ENCODE measurements around the gene SLC49A3. TPM values are rescaled to one million over a fixed set of nuclear protein-coding genes. Genes with fewer than 3 reads are reported as not detected.
"Not testable (repeated sequence)": the region's sequence is repeated elsewhere in the genome, so short reads cannot be mapped to it uniquely, and the experiment has no call there.

Gene SLC49A3
- polyA plus RNA-seq, 1 donor from 2014 or later, result 0.97 TPM

DNA sequence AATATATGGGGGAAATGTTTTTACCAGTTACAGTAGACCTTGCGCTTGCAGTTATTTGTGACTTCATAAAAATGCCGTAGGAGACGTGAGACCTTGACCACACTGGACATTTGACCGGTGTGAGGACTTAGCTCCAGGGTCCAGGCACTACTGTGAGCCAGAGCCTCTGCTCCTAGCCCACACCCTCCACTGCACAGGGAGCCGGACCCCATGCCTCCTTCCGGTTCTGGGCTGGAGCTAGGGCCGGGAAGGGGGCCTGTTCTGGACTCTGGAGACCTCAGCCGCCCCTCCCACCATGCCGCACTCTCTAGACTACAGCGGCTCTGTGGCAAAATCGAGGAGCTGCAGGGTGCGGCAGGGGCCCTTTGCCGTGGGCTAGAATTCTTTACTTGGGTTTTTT lies 22.0 kb upstream of the SLC49A3 start:
- Mint-ChIP-seq H3K36me3 (peaks cover 3% of the 10 kb centered on the region), H3K9me3 (no peaks in the 10 kb centered on the region), H3K27ac (peak overlapping the region in 1 of 3 donors; percentile 69), H3K4me1 (peaks cover 14 to 31% (median 15%) of the 10 kb centered on the region in 3 donors), H3K4me3 (peak overlapping the region in 1 of 4 donors; percentile 44), H3K27me3 (no peaks in the 10 kb centered on the region)

DNA sequence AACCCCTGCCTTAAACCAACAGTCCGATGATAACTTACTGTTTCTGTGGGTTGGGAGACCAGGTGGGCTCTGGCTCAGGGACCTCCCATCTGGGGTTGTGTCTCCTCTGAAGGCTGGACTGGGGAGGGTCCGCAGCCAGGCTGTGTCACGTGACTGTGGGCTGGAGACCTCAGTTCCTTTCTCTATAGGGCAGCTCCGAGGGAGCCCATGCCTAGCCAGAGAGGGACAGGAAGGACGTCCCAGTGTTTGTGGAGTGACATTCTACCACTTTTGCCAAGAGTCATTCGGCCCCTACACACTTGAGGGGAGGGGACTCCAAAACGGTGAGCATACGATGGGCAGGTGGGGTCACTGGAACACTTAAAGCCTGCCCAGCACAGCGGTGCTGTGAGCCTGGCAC lies 21.2 kb upstream of the SLC49A3 start:
- peak overlapping the region in 1 of 3 donors; percentile 19 for H3K27ac Mint-ChIP-seq
- H3K4me1 Mint-ChIP-seq, result peaks cover 14 to 29% (median 15%) of the 10 kb centered on the region in 3 donors
- no peaks in the 10 kb centered on the region for H3K27me3 Mint-ChIP-seq
- H3K4me3 Mint-ChIP-seq, result peak overlapping the region in 3 of 4 donors; percentile 4 to 81 (median 49)
- H3K36me3 Mint-ChIP-seq, result peaks cover 3% of the 10 kb centered on the region
- no peaks in the 10 kb centered on the region for H3K9me3 Mint-ChIP-seq

DNA sequence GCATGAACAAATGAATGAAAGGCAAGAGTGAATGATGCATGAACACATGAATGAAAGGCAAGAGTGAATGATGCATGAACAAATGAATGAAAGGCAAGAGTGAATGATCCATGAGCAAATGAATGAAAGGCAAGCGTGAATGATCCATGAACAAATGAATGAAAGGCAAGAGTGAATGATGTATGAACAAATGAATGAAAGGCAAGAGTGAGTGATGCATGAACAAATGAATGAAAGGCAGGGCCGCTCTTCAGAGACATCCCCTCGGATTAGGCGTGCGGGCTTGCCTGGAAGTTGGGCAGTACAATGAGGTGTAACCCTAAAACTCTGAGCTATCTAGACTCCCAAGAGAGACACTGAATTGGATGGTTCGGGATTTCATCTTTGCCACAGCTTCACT lies 20.4 kb upstream of the SLC49A3 start:
- H3K36me3 Mint-ChIP-seq, result peaks cover 3% of the 10 kb centered on the region
- H3K9me3 Mint-ChIP-seq, result no peaks in the 10 kb centered on the region
- peak overlapping the region in 1 of 3 donors; percentile 19 for H3K27ac Mint-ChIP-seq
- no peaks in the 10 kb centered on the region for H3K27me3 Mint-ChIP-seq
- H3K4me1 Mint-ChIP-seq, result peaks cover 14 to 26% (median 15%) of the 10 kb centered on the region in 3 donors
- peak overlapping the region in 2 of 4 donors; percentile 25 to 81 for H3K4me3 Mint-ChIP-seq

DNA sequence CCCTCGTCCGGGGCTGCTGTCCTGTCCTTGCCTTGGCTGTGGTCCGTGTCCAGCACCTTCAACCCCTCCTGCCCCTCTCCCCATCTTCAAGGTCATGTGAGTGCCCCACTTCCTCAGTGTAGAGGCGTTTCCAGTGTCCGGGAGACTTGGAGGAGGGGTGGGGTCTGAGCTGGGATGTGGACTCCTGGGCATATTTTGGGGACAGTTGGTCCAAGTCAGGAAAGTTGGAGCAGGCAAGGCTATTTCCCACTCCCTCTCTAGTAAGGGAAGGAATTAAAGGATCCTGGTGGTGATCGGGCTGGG lies 19.6 kb upstream of the SLC49A3 start:
- Mint-ChIP-seq H3K27me3 (no peaks in the 10 kb centered on the region), H3K27ac (peak overlapping the region in 1 of 3 donors; percentile 58), H3K36me3 (peaks cover 3% of the 10 kb centered on the region), H3K4me3 (peak overlapping the region in 2 of 4 donors; percentile 41 to 50), H3K9me3 (no peaks in the 10 kb centered on the region), H3K4me1 (peaks cover 15 to 26% (median 16%) of the 10 kb centered on the region in 3 donors)

DNA sequence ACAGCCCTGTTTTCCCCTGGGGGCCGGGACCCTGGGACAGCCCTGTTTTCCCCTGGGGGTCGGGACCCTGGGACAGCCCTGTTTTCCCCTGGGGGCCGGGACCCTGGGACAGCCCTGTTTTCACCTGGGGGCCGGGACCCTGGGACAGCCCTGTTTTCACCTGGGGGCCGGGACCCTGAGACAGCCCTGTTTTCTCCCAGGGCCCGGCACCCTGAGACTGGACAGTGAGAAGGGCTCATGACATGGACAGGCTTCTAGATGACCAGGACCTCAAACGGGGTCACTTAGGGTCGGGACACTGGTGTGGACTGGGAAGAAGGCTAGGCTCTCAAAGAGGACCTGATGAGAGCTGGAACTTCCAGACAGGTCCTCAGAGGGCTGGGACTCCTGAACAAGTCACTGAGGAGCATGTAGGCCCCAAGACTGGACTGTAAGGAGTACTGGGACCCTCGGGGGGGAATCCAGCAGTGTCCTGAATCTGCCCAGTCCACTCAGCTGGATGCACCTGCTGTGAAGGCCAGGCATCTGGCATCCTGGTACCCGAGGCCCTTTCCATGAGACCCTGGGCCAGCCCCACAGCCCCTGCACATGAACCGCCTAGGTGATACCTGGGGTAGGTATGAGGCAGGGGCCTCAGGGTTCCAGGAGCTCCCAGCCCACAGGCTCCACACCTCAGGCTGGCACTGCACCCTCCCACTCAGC lies 19.1 kb upstream of the SLC49A3 start:
- peaks cover 15 to 26% (median 16%) of the 10 kb centered on the region in 3 donors for H3K4me1 Mint-ChIP-seq
- H3K27ac Mint-ChIP-seq, result peak overlapping the region in 1 of 3 donors; percentile 63
- peaks cover 3% of the 10 kb centered on the region for H3K36me3 Mint-ChIP-seq
- no peaks in the 10 kb centered on the region for H3K27me3 Mint-ChIP-seq
- no peaks in the 10 kb centered on the region for H3K9me3 Mint-ChIP-seq
- H3K4me3 Mint-ChIP-seq, result peak overlapping the region in 1 of 4 donors; percentile 21

DNA sequence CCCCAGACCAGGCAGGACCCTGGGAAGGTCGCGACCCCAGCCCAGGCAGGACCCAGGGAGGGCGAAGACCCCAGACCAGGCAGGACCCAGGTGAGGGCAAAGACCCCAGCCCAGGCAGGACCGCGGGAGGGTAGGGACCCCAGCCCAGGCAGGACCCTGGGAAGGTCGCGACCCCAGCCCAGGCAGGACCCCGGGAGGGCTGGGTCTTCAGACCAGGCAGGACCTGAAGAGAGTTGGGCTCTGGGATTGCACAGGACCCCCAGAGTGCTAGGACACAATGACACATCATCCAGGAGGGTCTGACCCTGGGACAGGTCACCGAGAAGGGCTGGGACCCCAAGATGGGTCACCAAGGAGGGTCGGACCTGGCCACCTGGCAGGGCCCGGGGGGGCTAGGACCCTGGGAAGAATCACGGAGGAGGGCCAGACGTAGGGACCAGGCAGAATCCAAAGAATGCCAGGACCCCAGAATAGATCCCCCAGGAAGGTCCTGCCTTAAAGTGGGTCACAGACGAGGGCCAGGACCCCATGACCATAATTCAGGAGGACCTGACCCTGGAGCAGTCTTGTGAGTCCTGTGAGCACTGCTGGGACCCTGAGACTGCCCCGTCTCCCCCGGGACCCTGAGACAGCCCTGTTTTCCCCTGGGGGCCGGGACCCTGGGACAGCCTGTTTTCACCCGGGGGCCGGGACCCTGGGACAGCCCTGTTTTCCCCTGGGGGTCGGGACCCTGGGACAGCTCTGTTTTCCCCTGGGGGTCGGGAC lies 18.1 kb upstream of the SLC49A3 start:
- H3K4me3 Mint-ChIP-seq, result no peak overlapping the region
- H3K27me3 Mint-ChIP-seq, result no peaks in the 10 kb centered on the region
- H3K9me3 Mint-ChIP-seq, result no peaks in the 10 kb centered on the region
- peaks cover 15 to 24% (median 16%) of the 10 kb centered on the region in 3 donors for H3K4me1 Mint-ChIP-seq
- no peak overlapping the region for H3K27ac Mint-ChIP-seq
- H3K36me3 Mint-ChIP-seq, result peaks cover 5% of the 10 kb centered on the region

DNA sequence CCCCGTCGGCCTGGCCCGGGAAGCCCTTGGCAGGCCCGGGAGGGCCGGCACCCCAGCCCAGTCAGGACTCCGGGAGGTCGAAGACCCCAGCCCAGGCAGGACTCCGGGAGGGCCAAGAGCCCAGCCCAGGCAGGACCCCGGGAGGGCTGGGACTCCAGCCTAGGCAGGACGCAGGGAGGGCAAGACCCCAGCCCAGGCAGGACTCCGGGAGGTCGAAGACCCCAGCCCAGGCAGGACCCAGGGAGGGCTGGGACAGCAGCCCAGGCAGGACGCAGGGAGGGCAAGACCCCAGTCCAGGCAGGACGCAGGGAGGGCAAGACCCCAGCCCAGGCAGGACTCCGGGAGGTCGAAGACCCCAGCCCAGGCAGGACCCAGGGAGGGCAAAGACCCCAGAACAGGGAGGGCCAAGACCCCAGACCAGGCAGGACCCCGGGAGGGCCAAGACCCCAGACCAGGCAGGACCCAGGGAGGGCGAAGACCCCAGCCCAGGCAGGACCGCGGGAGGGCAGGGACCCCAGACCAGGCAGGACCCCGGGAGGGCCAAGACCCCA lies 17.2 kb upstream of the SLC49A3 start:
- not testable (repeated sequence) for H3K27me3 Mint-ChIP-seq, H3K4me3 Mint-ChIP-seq, H3K27ac Mint-ChIP-seq, H3K36me3 Mint-ChIP-seq, H3K9me3 Mint-ChIP-seq
- peaks cover 15 to 23% (median 16%) of the 10 kb centered on the region in 3 donors for H3K4me1 Mint-ChIP-seq

DNA sequence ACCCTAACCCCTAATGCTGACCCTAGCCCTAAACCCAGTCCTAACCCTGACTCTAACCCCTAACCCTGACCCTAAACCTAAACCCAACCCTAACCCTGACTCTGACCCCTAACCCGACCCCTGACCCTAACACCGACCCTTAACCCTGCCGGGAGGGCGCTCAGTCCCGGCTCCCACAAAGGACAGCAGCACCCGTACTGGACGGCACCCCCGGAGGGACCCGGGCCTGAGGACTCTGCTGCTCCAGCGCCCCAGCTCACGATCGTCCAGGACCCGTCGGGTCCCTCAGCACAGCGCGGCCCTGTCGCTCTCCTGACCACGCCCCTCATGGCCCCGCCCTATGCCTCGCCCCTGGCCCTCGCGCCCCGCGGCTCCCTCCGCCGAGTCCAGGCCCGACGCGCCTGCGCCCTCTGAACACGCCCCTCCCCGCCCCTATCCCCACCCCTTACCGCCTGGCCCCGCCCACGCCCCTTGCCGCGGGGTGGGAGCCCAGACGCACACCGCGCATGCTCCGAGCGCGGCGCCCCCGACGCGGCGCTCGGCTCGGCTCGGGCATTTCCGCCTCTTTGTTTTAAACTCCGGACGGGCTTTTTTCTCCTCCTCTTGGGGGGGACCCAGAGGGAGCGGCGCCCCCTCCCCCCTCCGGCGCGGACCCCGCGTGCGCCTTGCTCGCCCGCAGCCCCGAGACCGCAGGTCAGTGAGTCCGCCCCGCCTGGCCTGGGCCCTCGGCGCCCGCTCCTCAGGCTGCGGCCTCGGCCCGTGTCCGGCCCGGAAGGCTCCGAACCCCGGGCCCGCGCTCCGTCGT lies 16.5 kb upstream of the SLC49A3 start, which contains the start of gene PCGF3:
Gene PCGF3 (plus strand): TSS at position 555 of the 805 bp plus-strand sequence. CDS start 27,849 bp downstream, outside the sequence.
- H3K27me3 Mint-ChIP-seq, result no peaks in the 10 kb centered on the region
- peaks cover 10 to 23% (median 16%) of the 10 kb centered on the region in 3 donors for H3K4me1 Mint-ChIP-seq
- peak within 1 kb of the TSS; percentile 73 to 90 (median 84) for H3K4me3 Mint-ChIP-seq
- no peaks in the 10 kb centered on the region for H3K9me3 Mint-ChIP-seq
- peak within 1 kb of the TSS; percentile 26 to 87 (median 71) for H3K27ac Mint-ChIP-seq
- H3K36me3 Mint-ChIP-seq, result peaks cover 5% of the 10 kb centered on the region

DNA sequence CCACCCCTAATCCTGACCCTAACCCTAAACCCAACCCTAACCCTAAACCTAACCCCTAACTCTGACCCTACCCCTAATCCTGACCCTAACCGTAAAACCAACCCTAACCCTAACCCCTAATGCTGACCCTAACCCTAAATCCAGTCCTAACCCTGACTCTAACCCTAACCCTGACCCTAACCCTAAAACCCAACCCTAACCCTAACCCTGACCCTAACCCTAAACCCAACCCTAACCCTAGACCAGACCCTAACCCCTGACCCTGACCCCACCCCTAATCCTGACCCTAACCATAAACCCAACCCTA lies 16.0 kb upstream of the SLC49A3 start:
- H3K36me3 Mint-ChIP-seq, result peaks cover 5% of the 10 kb centered on the region
- peak overlapping the region in 2 of 4 donors; percentile 79 to 90 for H3K4me3 Mint-ChIP-seq
- no peak overlapping the region for H3K27ac Mint-ChIP-seq
- peaks cover 9 to 22% (median 16%) of the 10 kb centered on the region in 3 donors for H3K4me1 Mint-ChIP-seq
- no peaks in the 10 kb centered on the region for H3K9me3 Mint-ChIP-seq
- H3K27me3 Mint-ChIP-seq, result no peaks in the 10 kb centered on the region

DNA sequence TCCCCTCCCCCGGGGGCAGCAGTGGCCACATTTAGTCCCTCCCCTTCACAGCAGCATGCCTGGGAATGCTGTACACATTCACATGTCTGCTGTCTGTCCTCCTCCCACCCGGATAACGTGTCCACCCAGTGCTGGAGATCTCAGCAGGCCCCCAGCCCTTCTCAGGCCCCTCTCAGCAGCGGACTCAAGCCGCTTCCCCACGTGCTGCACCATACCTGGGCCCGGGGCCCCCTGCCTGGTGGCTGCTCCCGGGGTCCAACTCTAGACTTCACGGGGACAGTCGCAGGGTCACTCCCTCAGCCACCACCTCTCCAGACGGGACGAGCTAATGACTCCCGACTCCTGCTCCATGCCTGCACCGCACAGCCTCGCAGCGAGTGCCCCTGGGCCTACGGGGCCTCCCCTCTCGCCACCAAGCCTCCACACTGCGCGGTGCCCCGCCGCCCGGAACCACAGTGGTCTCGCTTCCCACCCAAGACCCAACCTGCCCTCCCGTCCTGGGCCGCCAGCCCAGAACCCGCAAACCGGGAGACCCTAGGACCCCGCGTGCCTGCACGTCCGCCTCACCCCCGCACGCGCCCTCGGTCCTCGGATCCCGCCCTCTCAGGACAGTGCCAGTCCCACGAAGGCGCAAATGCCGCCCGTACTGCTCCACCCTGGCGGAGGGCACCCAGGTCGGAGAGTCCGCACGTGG lies 15.4 kb upstream of the SLC49A3 start:
- H3K27ac Mint-ChIP-seq, result no peak overlapping the region
- H3K9me3 Mint-ChIP-seq, result no peaks in the 10 kb centered on the region
- peaks cover 3% of the 10 kb centered on the region for H3K36me3 Mint-ChIP-seq
- no peak overlapping the region for H3K4me3 Mint-ChIP-seq
- H3K4me1 Mint-ChIP-seq, result peaks cover 8 to 20% (median 14%) of the 10 kb centered on the region in 3 donors
- no peaks in the 10 kb centered on the region for H3K27me3 Mint-ChIP-seq

DNA sequence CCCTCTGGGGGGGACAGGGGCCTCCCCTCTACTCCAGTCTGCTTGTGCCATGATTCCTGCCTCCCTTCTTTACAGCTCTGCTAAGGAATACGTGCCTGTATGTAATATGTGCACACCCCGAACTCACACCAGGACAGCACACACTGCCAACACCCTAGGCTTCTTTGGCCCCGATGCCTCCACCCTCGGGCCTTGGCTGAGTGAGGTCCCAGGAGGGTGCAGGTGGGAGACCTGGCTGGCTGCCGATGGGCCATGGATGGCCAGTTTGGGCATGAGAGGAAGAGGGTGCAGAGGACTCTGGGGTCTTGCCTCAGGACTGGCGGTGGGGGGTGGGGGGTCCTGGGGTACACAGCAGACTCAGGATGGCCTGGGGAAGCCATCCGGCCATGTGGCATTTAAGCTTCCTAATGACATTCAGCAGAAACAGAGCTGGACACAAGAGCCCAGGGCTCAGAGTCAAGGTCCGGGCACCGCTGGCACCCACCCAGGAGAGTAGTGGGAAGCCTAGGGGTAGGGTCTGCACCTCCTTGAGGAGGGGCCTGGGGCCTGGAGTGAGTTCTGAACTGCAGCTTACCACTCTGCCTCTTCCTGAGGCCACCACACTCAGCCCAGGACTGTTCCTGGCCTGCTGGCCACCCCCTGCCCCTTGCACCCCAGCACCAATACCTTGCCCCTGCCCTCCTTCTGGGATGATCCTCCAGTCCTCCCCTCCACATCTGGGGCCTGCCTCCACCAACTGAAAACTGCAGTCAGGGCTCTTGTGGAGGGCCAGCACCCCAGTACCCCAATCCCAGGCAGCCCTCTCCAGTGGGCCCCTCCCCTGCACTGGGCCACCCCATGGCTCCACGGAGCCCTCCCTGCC lies 14.6 kb upstream of the SLC49A3 start:
- Mint-ChIP-seq H3K27me3 (peaks cover 3% of the 10 kb centered on the region), H3K9me3 (no peaks in the 10 kb centered on the region), H3K4me3 (no peak overlapping the region), H3K27ac (no peak overlapping the region), H3K36me3 (peaks cover 2% of the 10 kb centered on the region), H3K4me1 (peaks cover 13 to 20% (median 14%) of the 10 kb centered on the region in 3 donors)

DNA sequence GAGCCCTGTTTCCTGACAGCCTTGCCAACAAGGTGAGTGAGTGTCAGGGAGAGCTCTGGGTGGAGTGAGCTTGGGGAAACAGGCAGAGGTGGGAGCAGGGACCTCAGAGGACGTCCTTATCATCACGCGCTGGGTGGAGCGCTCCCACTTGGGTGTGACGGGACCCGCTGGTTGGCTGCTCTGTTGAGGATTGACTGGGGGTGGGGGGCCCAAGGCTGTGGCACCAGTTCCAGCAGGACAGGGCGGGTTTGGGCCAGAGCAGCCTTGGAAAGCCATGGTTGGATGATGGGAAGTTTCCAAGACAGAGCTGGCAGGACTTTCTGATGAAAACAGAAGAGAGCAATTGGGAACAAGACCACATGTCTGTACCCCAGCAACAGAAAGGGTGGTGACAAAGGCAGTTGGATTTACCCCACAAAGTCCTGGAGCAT lies 13.7 kb upstream of the SLC49A3 start:
- Mint-ChIP-seq H3K27me3 (peaks cover 3% of the 10 kb centered on the region), H3K9me3 (no peaks in the 10 kb centered on the region), H3K4me1 (peaks cover 13 to 20% (median 14%) of the 10 kb centered on the region in 3 donors), H3K4me3 (peak overlapping the region in 2 of 4 donors; percentile 42 to 43), H3K36me3 (peaks cover 2% of the 10 kb centered on the region), H3K27ac (peak overlapping the region in 1 of 3 donors; percentile 11)

DNA sequence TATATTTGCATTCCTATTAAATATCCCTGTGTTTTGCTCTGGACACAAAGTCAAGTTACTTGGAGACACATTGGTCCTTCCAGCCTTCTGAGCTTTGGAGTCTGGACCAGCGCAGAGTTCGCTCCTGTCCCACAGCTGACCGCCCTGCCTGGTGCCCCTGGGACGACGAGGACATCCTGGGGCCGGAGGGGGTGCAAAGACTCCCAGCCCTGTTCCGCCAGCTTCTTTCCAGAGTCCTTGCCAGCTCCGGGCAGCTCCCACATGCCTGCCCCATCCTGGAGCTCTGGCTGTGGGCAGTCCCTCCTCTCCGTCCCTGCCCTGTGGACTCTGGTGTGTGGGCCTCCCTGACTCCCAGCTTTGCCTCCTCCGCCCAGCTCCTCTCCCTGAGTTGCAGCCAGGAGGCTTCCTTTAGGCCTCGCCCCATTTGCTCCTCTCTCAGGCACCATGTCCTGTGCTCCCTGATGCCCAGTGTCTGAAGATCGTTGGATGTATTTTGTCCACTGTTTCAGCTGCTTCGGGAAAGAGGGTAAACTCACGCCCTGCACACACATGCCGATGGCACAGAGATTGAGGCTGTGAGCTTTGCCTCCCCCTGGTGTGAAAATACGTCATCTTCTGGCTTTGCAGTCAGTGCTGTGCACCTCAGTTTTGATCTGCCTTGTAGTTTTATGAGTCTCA lies 11.8 kb upstream of the SLC49A3 start:
- Mint-ChIP-seq H3K4me3 (peak overlapping the region in 1 of 4 donors; percentile 58), H3K27me3 (peaks cover 3% of the 10 kb centered on the region), H3K4me1 (peaks cover 12 to 19% (median 14%) of the 10 kb centered on the region in 3 donors), H3K9me3 (peaks cover 0 to 4% (median 0%) of the 10 kb centered on the region in 3 donors), H3K27ac (no peak overlapping the region), H3K36me3 (peaks cover 2% of the 10 kb centered on the region)

All from IgD-negative memory B cell (primary cell).